NCI-H510A (cell line): Measurements from ENCODE around the gene C11orf71.

Source experiments
- DNase-seq: peaks from one replicate; lab custom pipeline; 2025; lab: John Stamatoyannopoulos, UW

The C11orf71 gene

DNA sequence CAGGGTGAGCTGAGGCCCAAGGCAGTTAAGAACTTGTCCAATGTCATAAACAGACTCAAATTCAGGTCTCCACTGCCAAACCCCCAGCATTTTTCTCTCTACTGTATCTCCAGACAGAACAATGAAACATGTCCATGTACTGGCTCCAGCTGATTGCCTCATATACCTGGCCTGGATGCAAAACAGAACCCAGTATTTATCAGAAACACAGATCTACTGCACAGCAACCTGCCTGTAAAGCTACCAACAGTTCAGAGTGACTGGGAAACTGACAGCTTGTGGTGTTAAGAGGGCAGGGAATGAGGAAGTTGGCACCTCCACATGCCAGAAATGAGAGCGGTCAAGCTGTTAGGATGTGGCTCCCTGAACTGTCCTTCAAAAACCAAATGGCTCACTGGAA is 41.6 kb downstream of the C11orf71 start:
- DNase-seq = no peak

DNA sequence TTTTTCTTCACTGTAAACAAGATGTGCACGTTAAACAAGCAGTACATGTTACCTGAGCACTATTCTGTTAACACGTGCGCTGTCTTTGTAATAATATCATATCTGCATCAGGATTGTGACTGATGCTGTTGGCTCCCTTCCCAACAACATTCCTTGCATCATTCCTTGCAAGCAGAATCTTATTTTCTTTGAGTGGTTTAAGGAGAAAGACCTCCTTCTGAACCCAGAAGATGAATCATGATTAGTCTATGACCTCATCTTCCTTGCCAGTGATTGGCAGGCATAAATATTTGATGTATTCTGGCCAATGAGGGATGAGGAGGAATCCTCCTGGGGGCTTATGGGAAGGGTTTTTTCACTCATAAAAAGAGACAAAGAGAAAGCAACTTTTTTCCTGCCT is 46.2 kb downstream of the C11orf71 start:
- DNase-seq = no peak

DNA sequence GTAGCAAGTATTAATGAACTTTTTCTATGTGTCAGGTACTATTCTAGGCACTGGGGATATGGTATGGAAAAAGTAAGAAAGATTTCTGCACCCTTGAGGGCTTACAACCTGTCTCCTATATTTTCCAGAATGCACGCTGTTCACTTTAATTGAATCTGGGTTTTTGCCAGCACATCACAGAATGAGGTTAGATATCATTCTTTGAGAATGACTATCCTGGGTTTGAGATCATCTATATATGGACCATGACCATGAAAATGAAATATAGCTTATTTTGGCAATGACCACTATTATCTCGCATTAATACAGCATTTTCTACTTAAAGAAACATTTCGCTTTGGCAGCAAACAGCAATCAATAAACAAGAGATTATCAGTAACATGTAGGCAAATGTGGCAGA is 46.9 kb downstream of the C11orf71 start:
- DNase-seq = no peak

- no peak for DNase-seq
These were observed 50.3 kb downstream of the C11orf71 start for GRCh38 chr11:114350022-114350421.
